HL-60 (cell line): ENCODE measurements around the gene SPAG9.

ENCODE experiments used
- DNase-seq, 2 experiments: peaks; one replicate each; pipeline ENCODE4 v3.0.0-alpha.2; 2010 to 2020; ENCODE audit warnings: low read depth in 1 of 2, low spot score in 1 of 2
- H3K27ac ChIP-seq: fragments of 250-450 bp; sonication (Bioruptor Pico); replicated peaks from 2 replicates; pipeline ENCODE4 v1.5.1; 2020; ENCODE audit warnings: mild to moderate bottlenecking, moderate library complexity
- H3K27me3 ChIP-seq: fragments of 250-450 bp; sonication (Bioruptor Pico); 2 replicates; pipeline ENCODE4 v1.5.1; 2021; ENCODE audit warnings: mild to moderate bottlenecking, moderate library complexity; ENCODE audit not compliant: insufficient read depth, poor library complexity, severe bottlenecking
- H3K4me3 ChIP-seq: replicated peaks from 2 replicates; pipeline ENCODE4 v1.5.1; 2011; ENCODE audit warnings: mild to moderate bottlenecking, control low read depth, low read length; ENCODE audit not compliant: insufficient read depth
- CTCF ChIP-seq: IDR thresholded peaks from one replicate; pipeline ENCODE4 v1.5.1; 2011; ENCODE audit warnings: low read length, control low read depth, inconsistent platforms; ENCODE audit not compliant: insufficient read depth
- GABPA ChIP-seq: IDR thresholded peaks from 2 replicates; pipeline ENCODE4 v1.6.1; 2012; ENCODE audit warnings: low read depth
- POLR2AphosphoS5 ChIP-seq: IDR thresholded peaks from 2 replicates; pipeline ENCODE4 v1.6.1; 2012; ENCODE audit warnings: low read depth
- REST ChIP-seq: IDR thresholded peaks from 2 replicates; pipeline ENCODE4 v1.6.1; 2012; ENCODE audit warnings: low read depth; ENCODE audit not compliant: insufficient replicate concordance
- SPI1 ChIP-seq: IDR thresholded peaks from 2 replicates; pipeline ENCODE4 v1.6.1; 2012; ENCODE audit warnings: low read depth, mild to moderate bottlenecking, borderline replicate concordance

Gene SPAG9

DNA sequence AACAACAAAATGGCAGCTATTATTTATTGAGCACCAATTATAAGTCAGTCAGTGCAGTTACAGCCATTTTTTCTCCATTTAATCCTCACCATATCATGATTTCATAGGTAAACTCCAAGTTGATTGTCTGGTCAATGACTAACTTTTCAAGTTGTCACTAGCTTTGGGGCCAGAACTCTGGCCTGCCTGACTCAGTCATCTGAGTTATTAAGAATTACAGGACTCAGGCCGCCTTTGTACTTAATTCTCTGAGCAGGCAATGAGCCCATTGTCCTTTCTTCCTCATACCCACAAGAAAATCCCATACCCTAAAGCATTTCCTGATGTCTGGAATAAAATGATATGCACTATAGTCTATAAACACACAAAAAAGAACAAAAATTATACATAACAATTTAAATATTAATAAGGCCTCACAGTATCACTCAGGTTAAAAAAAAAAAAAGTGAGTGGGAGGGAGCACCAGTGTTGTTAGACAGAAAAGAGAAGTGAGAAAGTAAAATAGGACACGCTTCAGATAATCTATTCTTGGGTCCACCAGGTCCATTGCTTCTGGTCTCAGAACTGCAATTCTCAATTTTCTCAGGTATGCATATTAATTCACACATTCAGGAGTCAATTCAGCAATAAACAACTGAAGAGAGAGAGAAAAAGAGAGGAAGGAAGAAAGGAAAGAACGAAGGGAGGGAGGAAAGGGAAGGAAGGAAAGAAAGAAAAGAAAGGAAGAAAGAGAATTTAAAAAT, 70.2 kb downstream of the SPAG9 start:
- H3K27ac ChIP-seq, result no peak overlapping the region

DNA sequence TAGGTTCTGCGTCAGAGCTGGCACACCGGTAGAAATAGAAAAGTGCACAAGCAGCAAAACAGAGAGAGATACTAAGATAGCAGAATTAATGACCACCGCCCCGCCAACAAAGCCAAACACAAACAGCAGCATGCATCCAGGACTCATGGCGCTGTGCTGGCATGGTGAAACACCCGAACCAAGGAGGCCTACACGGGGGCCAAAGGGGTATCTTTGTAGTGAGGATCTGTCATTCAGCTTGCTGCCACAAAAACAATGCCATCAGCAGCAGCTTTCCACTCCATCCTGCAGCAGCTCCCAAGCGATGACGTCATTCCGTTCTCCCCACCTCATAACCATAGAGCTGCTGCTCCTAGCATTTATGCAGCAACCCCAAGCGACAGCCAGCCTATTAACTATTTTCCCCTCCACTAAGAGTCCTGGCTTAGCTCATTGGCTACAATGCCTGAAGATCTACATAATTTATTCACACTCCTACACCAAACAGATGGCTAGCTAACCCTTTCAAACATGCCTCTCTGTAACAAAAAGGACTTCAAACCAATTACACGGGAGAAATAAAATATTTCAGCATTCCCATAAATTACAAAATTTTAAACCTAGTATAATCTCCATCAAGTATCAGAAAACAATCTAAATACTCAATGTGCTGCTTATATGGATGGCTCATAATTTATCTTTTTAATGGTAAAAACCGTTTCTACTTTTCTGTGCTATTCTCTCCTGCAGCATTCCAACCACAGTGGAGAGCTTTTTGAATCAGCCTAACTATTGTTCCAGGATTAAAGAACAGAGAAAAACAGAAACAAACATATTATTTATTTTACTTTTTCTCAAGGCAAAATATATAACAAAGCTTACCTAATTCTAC, 73.9 kb downstream of the SPAG9 start:
- Histone ChIP-seq H3K27ac (no peak overlapping the region), H3K4me3 (no peak overlapping the region), H3K27me3 (no peaks in the 10 kb centered on the region)
- TF ChIP-seq REST (no peak), SPI1 (no peak), CTCF (no peak), GABPA (no peak), POLR2AphosphoS5 (no peak)
- no peak for DNase-seq

More for the DNA sequence above, 70.2 kb downstream of the SPAG9 start:
- Histone ChIP-seq H3K4me3 (no peak overlapping the region), H3K27me3 (no peaks in the 10 kb centered on the region)
- TF ChIP-seq CTCF (no peak), GABPA (no peak), POLR2AphosphoS5 (no peak), SPI1 (no peak), REST (no peak)
- no peak for DNase-seq

GRCh38 chr17:51046046-51046445, 74.6 kb downstream of the SPAG9 start:
- H3K27me3 ChIP-seq, result no peaks in the 10 kb centered on the region
- DNase-seq, result no peak
- no peak overlapping the region for H3K27ac ChIP-seq
- no peak overlapping the region for H3K4me3 ChIP-seq
- TF ChIP-seq GABPA (no peak), REST (no peak), CTCF (no peak), POLR2AphosphoS5 (no peak), SPI1 (no peak)
